MM.1S (cell line): ENCODE results near the gene SLC16A10.
"Not testable (repeated sequence)": the region's sequence is repeated elsewhere in the genome, so short reads cannot be mapped to it uniquely, and the experiment has no call there.

Source experiments
- EZH2phosphoT487 ChIP-seq: fragments of 300-600 bp; sonication (generic); IDR thresholded peaks from 2 replicates; pipeline ENCODE4 v1.6.1; 2018; ENCODE audit warnings: antibody characterized with exemption, low read length
- TF ChIP-seq, protein P1 (sequence below): fragments of 300-600 bp; sonication (generic); IDR thresholded peaks from 2 replicates; pipeline ENCODE4 v1.5.1; 2016; ENCODE audit warnings: antibody characterized with exemption, low read length, mixed read lengths

- TF ChIP-seq, protein P1, sequence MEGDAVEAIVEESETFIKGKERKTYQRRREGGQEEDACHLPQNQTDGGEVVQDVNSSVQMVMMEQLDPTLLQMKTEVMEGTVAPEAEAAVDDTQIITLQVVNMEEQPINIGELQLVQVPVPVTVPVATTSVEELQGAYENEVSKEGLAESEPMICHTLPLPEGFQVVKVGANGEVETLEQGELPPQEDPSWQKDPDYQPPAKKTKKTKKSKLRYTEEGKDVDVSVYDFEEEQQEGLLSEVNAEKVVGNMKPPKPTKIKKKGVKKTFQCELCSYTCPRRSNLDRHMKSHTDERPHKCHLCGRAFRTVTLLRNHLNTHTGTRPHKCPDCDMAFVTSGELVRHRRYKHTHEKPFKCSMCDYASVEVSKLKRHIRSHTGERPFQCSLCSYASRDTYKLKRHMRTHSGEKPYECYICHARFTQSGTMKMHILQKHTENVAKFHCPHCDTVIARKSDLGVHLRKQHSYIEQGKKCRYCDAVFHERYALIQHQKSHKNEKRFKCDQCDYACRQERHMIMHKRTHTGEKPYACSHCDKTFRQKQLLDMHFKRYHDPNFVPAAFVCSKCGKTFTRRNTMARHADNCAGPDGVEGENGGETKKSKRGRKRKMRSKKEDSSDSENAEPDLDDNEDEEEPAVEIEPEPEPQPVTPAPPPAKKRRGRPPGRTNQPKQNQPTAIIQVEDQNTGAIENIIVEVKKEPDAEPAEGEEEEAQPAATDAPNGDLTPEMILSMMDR, result not testable (repeated sequence)
- TF ChIP-seq EZH2phosphoT487, result not testable (repeated sequence)
These were observed 116.2 kb downstream of the SLC16A10 start for GRCh38 chr6:111203539-111203938.
